GF-D8 (cell line): Measurements from ENCODE around the gene VASH2.
"Not testable (repeated sequence)": the region's sequence is repeated elsewhere in the genome, so short reads cannot be mapped to it uniquely, and the experiment has no call there.

Source experiments
- DNase-seq: peaks from one replicate; lab custom pipeline; 2025; lab: John Stamatoyannopoulos, UW

Gene VASH2

GRCh38 chr1:212957546-212957945, 7.2 kb downstream of the VASH2 start:
- DNase-seq = no peak

GRCh38 chr1:212958175-212958574, 7.8 kb downstream of the VASH2 start:
- peak; percentile 48 for DNase-seq

- DNase-seq = no peak
Measured at GRCh38 chr1:212959266-212960220, 9.2 kb downstream of the VASH2 start.

- DNase-seq = no peak
Measured at GRCh38 chr1:212960932-212961331, 10.6 kb downstream of the VASH2 start.

- DNase-seq = no peak
Measured at GRCh38 chr1:212962509-212962908, 12.2 kb downstream of the VASH2 start.

GRCh38 chr1:212964102-212964501, 13.8 kb downstream of the VASH2 start:
- no peak for DNase-seq

GRCh38 chr1:212964993-212965392, 14.7 kb downstream of the VASH2 start:
- not testable (repeated sequence) for DNase-seq

- no peak for DNase-seq
Measured at GRCh38 chr1:212966616-212967015, 16.3 kb downstream of the VASH2 start.

GRCh38 chr1:212967801-212968200, 17.5 kb downstream of the VASH2 start:
- no peak for DNase-seq

- DNase-seq = no peak
Measured at GRCh38 chr1:212968368-212968863, 18.1 kb downstream of the VASH2 start.

- DNase-seq = no peak
Measured at GRCh38 chr1:212970085-212970484, 19.7 kb downstream of the VASH2 start.

- no peak for DNase-seq
Measured at GRCh38 chr1:212971312-212971711, 21.0 kb downstream of the VASH2 start.

GRCh38 chr1:212973426-212973825, 23.1 kb downstream of the VASH2 start:
- DNase-seq = no peak

- no peak for DNase-seq
Measured at GRCh38 chr1:212973899-212974298, 23.6 kb downstream of the VASH2 start.

GRCh38 chr1:212974711-212975110, 24.4 kb downstream of the VASH2 start:
- DNase-seq = no peak

GRCh38 chr1:212975111-212975918, 25.0 kb downstream of the VASH2 start:
- DNase-seq = no peak

- no peak for DNase-seq
Measured at GRCh38 chr1:212976586-212976985, 26.2 kb downstream of the VASH2 start.

GRCh38 chr1:212977781-212978645, 27.7 kb downstream of the VASH2 start:
- DNase-seq = no peak

GRCh38 chr1:212979340-212980122, 29.2 kb downstream of the VASH2 start:
- no peak for DNase-seq

- DNase-seq = no peak
Measured at GRCh38 chr1:212980123-212980785, 29.9 kb downstream of the VASH2 start.
